Measurements from ENCODE around the gene INSL3. TPM values are rescaled to one million over a fixed set of nuclear protein-coding genes. Genes with fewer than 3 reads are reported as not detected.
"Not testable (repeated sequence)": the region's sequence is repeated elsewhere in the genome, so short reads cannot be mapped to it uniquely, and the experiment has no call there.

Gene INSL3
- total RNA-seq, 1 donor from 2014 or later, result not detected

GRCh38 chr19:17826508-17827056, 5.3 kb upstream of the INSL3 start:
- intact Hi-C loops (cut with DNase I), result no loop called here
- no peak for DNase-seq (ENCODE audit: low spot score)

GRCh38 chr19:17824339-17824738, 3.0 kb upstream of the INSL3 start:
- intact Hi-C loops (cut with DNase I), result no loop called here
- no peak for DNase-seq (ENCODE audit: low spot score)

- DNase-seq (ENCODE audit: low spot score), result no peak
- intact Hi-C loops (cut with DNase I), result no loop called here
Observed at GRCh38 chr19:17817668-17818363, 3.5 kb downstream of the INSL3 start.

- DNase-seq (ENCODE audit: low spot score), result no peak
- intact Hi-C loops (cut with DNase I), result no loop called here
Observed at GRCh38 chr19:17812099-17812498, 9.2 kb downstream of the INSL3 start.

GRCh38 chr19:17811681-17812080, 9.6 kb downstream of the INSL3 start:
- DNase-seq (ENCODE audit: low spot score), result no peak
- intact Hi-C loops (cut with DNase I), result no loop called here

- intact Hi-C loops (cut with DNase I), result no loop called here
- no peak for DNase-seq (ENCODE audit: low spot score)
Observed at GRCh38 chr19:17811103-17811502, 10.2 kb downstream of the INSL3 start.

- no peak for DNase-seq (ENCODE audit: low spot score)
- intact Hi-C loops (cut with DNase I), result no loop called here
Observed at GRCh38 chr19:17807731-17808316, 13.5 kb downstream of the INSL3 start.

- intact Hi-C loops (cut with DNase I), result no loop called here
- no peak for DNase-seq (ENCODE audit: low spot score)
Observed at GRCh38 chr19:17806945-17807344, 14.4 kb downstream of the INSL3 start.

GRCh38 chr19:17805427-17805826, 15.9 kb downstream of the INSL3 start:
- DNase-seq (ENCODE audit: low spot score), result no peak
- intact Hi-C loops (cut with DNase I), result no loop called here

GRCh38 chr19:17803264-17803896, 17.9 kb downstream of the INSL3 start:
- no peak for DNase-seq (ENCODE audit: low spot score)
- intact Hi-C loops (cut with DNase I), result no loop called here

- intact Hi-C loops (cut with DNase I), result no loop called here
- DNase-seq (ENCODE audit: low spot score), result no peak
Observed at GRCh38 chr19:17802137-17802858, 19.0 kb downstream of the INSL3 start.

- DNase-seq (ENCODE audit: low spot score); intact Hi-C loops (cut with DNase I): not testable (repeated sequence)
Observed at GRCh38 chr19:17798599-17798998, 22.7 kb downstream of the INSL3 start.

GRCh38 chr19:17797424-17798201, 23.7 kb downstream of the INSL3 start:
- intact Hi-C loops (cut with DNase I), result no loop called here
- DNase-seq (ENCODE audit: low spot score), result no peak

- intact Hi-C loops (cut with DNase I), result no loop called here
Observed at GRCh38 chr19:17796838-17797423, 24.4 kb downstream of the INSL3 start.

GRCh38 chr19:17796013-17796837, 25.1 kb downstream of the INSL3 start:
- intact Hi-C loops (cut with DNase I), result no loop called here
- no peak for DNase-seq (ENCODE audit: low spot score)

More at GRCh38 chr19:17796838-17797423, 24.4 kb downstream of the INSL3 start:
- DNase-seq (ENCODE audit: low spot score), result no peak

- no peak for DNase-seq (ENCODE audit: low spot score)
- intact Hi-C loops (cut with DNase I), result no loop called here
Observed at GRCh38 chr19:17795495-17795856, 25.8 kb downstream of the INSL3 start.

- intact Hi-C loops (cut with DNase I), result no loop called here
- DNase-seq (ENCODE audit: low spot score), result no peak
Observed at GRCh38 chr19:17794731-17795494, 26.4 kb downstream of the INSL3 start, which contains the start of gene B3GNT3. Gene B3GNT3 (plus strand): TSS chr19:17795138. CDS start chr19:17807808, 12,670 bp downstream.

- no peak for DNase-seq (ENCODE audit: low spot score)
- intact Hi-C loops (cut with DNase I), result no loop called here
Observed at GRCh38 chr19:17794412-17794730, 26.9 kb downstream of the INSL3 start.

Data from cardiac septum (tissue), 1 donor.